HUES64 (cell line): ENCODE measurements around the gene IL21. TPM values are rescaled to one million over a fixed set of nuclear protein-coding genes. Genes with fewer than 3 reads are reported as not detected.

Source experiments
- H3K27ac ChIP-seq: 2 replicates; pipeline ENCODE4 v1.7.0; 2013; ENCODE audit warnings: low read depth, low read length, inconsistent platforms
- H3K27me3 ChIP-seq: 2 replicates; pipeline ENCODE4 v1.6.1; 2013; ENCODE audit warnings: mild to moderate bottlenecking, low read length; ENCODE audit not compliant: insufficient read depth
- H3K36me3 ChIP-seq: 2 replicates; pipeline ENCODE4 v1.6.1; 2013; ENCODE audit warnings: mild to moderate bottlenecking, low read length; ENCODE audit not compliant: insufficient read depth
- H3K4me1 ChIP-seq: 2 replicates; pipeline ENCODE4 v1.6.1; 2013; ENCODE audit warnings: mild to moderate bottlenecking, low read length, moderate library complexity; ENCODE audit not compliant: insufficient read depth
- H3K4me3 ChIP-seq: 2 replicates; pipeline ENCODE4 v1.5.1; 2013; ENCODE audit warnings: mild to moderate bottlenecking, low read length, moderate library complexity
- H3K9ac ChIP-seq: 2 replicates; pipeline ENCODE4 v1.6.1; 2013; ENCODE audit warnings: mild to moderate bottlenecking, low read depth, low read length
- H3K9me3 ChIP-seq: 2 replicates; pipeline ENCODE4 v1.6.1; 2013; ENCODE audit warnings: low read depth, low read length; ENCODE audit not compliant: insufficient read depth
- WGBS: fragments of 150-250, 120-280 bp; methylation state at CpG from one replicate; pipeline ENCODE4 v1.1.7; 2013; ENCODE audit warnings: missing lambda C conversion rate; 5-methylcytosine and 5-hydroxymethylcytosine counted together
- polyA plus RNA-seq, 2 experiments: library from polyadenylated mRNA; stranded (reverse); fragments of 50-300 nt; gene quantifications; one replicate each; pipeline ENCODE4 v1.2.3, GENCODE V29; 2013

The IL21 gene
- polyA plus RNA-seq (2013, experiment 1 of 2), result not detected
- polyA plus RNA-seq (2013, experiment 2 of 2), result not detected

DNA sequence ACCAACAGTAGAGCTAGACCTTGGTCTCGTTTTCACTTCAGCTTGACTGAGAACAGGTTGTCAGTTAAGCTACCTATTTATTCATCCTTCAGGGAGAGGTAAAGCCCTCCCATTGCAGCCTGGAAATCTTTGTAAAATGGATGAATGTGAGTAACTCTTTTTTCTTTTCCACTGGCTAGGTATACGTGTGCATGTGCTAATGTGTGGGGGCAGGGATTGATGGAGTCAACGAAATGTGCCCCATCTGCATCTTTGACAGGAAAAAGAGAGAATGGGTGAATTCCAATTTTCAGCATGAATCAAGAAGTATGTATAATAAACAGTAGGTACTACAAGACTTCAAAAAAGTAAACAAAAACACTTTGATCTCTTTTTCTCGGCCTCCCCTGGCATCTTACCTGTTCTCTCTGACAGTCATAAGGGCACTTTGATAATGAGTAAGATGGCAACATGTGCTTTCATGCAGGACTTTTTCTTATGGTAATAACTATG lies at the start of gene IL21:
Gene IL21 (minus strand): TSS at position 51 of the 492 bp plus-strand sequence. CDS start 55 bp downstream, outside the sequence.
- no peaks in the 10 kb centered on the region for H3K36me3 ChIP-seq
- H3K9me3 ChIP-seq, result no peaks in the 10 kb centered on the region
- no peaks in the 10 kb centered on the region for H3K27me3 ChIP-seq
- peaks cover 10% of the 10 kb centered on the region for H3K4me1 ChIP-seq
- WGBS, result 77% methylated on average over 3 of the region's 4 CpGs
- no peak within 1 kb of the TSS for H3K9ac ChIP-seq
- no peak within 1 kb of the TSS for H3K27ac ChIP-seq
- no peak within 1 kb of the TSS for H3K4me3 ChIP-seq

DNA sequence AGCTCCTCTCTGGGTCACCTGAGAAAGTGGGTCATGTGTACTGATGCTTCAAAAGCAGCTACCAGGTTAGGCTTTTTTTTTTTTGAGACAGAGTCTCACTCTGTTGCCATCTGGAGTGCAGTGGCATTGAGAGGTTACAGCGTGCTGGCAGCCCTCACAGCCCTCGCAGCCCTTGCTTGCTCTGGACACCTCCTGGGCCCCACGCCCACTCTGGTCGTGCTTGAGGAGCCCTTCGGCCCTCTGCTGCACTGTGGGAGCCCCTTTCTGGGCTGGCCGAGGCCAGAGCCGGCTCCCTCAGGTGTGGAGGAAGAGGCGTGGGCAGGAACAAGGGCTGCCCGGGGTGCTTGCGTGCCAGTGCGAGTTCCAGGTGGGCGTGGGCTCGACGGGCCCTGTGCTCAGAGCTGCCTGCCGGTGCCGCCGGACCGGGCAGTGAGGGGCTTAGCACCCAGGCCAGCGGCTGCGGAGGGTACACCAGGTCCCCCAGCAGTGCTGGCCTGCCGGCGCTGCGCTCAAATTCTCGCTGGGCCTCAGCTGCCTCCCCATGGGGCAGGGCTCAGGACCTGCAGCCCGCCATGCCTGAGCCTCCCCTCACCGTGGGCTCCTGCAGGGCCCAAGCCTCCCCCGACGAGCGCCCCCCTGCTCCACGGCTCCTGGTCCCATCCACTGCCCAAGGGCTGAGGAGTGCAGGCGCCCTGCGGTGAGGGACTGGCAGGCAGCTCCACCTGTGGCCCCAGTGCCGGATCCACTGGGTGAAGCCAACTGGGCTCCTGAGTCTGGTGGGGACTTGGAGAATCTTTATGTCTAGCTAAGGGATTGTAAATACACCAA lies 49.3 kb upstream of the IL21 start:
- Histone ChIP-seq H3K4me1 (peaks cover 15% of the 10 kb centered on the region; the same call in 1 of the 2 replicates), H3K27me3 (no peaks in the 10 kb centered on the region), H3K27ac (no peak overlapping the region), H3K9me3 (no peaks in the 10 kb centered on the region), H3K4me3 (no peak overlapping the region), H3K36me3 (no peaks in the 10 kb centered on the region), H3K9ac (no peak overlapping the region)
- 93% methylated on average over 33 of the region's 33 CpGs for WGBS

DNA sequence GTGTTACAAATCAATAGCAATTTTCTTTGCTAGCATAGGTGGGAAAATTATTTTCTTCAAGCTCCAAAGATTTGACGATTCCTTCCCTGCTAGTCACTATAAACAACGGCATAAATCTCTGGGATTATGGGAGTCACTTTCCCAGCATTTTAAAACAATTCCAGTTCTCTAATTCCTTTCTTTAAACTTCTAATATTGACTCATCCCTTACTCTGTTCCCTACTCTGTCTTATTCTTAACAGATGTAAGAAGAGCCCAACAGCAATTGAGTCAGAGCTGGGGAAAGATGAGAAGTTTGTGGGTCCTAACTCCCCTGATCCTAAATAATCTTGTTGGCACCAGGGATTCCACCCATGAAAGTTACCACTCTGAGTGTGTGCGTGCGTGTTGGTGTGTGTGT lies 47.4 kb upstream of the IL21 start:
- no peaks in the 10 kb centered on the region for H3K9me3 ChIP-seq
- peaks cover 6% of the 10 kb centered on the region; the same call in 1 of the 2 replicates for H3K4me1 ChIP-seq
- no peak overlapping the region for H3K9ac ChIP-seq
- no peak overlapping the region for H3K4me3 ChIP-seq
- WGBS, result 90% methylated on average over 4 of the region's 4 CpGs
- no peak overlapping the region for H3K27ac ChIP-seq
- no peaks in the 10 kb centered on the region for H3K36me3 ChIP-seq
- H3K27me3 ChIP-seq, result no peaks in the 10 kb centered on the region

DNA sequence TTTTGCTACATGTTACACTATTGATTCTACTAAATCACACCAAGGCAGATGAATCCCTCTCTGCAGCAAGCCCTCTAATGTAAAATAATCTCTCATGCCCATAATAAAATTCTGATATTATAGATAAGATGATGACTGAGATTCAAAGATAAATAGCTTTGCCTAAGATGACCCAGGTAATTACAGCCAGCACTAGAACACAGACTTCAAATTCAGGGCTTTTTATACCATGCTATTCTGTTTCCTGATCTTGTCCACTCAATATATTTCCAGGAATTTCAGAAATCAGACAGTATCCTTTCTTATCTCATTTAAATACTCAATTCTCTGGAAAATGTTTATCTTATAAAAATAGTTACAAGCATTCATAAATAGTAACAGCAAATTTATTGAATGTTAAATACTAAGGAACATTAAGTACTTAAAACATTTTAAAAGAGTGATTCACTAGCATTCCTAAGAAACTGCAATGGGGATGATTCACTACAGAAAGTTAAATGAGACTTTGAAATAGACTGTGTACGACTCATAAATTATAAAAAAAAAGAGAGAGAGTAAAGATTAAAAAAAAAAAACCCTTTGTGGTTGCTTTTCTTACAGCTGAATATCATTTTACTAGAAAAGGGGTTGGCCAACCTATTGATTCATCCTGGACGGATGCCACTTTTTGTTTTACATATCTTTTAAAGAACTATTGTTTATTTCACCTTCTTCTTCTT lies 45.8 kb upstream of the IL21 start:
- no peak overlapping the region for H3K9ac ChIP-seq
- no peaks in the 10 kb centered on the region for H3K27me3 ChIP-seq
- H3K36me3 ChIP-seq, result no peaks in the 10 kb centered on the region
- peaks cover 3% of the 10 kb centered on the region; the same call in 1 of the 2 replicates for H3K4me1 ChIP-seq
- no peak overlapping the region for H3K4me3 ChIP-seq
- WGBS, result 100% methylated on average over 1 of the region's 2 CpGs
- H3K27ac ChIP-seq, result no peak overlapping the region
- H3K9me3 ChIP-seq, result no peaks in the 10 kb centered on the region

DNA sequence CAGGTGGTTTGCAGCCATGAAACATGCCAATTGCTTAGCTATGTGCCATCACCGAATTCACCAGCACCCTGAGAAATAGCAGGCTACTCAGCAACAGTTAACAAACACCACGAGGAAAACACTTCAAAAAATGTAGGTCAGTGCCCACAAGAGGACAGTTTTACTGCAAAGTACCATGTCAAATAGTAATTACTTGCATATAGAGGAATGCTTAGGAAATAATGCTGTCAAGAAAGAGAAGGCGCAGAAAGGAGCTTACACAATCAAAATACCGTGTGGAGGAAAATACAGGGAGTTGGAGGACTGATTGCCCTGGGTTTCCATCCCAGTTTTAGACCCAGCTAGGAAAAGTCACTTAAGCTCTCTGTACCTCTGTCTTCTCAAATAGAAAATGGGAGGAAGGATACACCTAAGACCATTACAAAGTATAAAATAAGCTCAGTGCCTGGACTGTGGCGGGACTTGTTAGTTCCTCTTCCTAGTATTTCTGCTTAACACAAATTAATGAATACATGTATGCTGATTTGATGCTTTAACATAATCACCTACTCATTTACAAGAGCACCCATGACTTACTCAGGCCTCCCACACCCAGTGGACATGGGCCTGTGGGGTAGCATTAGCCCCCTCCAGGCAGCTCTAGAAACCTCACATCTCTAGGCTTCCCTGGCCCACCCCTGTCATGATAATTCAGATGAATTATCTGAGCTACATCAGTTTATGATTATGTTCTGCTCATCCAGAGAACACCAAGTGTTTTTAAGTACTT lies 44.5 kb upstream of the IL21 start:
- peaks cover 3% of the 10 kb centered on the region; the same call in 1 of the 2 replicates for H3K4me1 ChIP-seq
- H3K9ac ChIP-seq, result no peak overlapping the region
- WGBS, result 87% methylated on average over 4 of the region's 5 CpGs
- H3K9me3 ChIP-seq, result no peaks in the 10 kb centered on the region
- no peak overlapping the region for H3K4me3 ChIP-seq
- no peak overlapping the region for H3K27ac ChIP-seq
- H3K27me3 ChIP-seq, result no peaks in the 10 kb centered on the region
- H3K36me3 ChIP-seq, result no peaks in the 10 kb centered on the region

DNA sequence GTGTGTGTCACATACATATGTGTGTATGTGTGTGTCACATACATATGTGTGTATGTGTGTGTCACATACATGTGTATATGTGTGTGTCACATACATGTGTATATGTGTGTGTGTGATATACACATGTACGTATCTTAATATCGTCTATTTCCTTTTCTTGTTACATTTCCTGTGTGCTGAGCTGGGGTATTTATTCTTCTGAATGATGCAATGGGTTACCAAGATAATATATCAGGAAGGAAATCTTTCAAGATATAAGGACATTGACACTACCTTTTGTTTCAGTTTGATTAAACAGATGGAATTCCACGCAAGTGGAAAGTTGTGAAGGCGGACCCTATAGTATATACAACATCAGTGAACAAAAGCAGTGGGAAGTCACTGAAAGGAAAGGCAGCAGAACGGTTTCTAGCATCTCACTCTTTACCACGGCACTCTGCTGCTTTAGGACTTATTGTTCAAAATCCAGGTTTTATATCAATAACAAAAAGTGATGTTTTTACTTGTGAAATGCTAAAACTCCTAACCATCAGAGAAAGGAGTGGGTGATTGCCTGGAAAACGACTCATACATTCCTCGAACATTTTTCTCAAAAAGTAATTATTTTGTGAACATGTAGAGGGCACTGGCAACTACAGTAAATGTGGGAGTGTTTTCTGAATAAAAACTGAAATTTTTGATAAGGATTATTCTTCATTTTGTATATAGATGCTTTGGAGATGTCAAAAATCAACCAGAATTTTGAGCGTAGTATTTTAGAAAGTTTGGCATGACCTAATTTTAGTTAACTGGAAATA lies 43.1 kb upstream of the IL21 start:
- Histone ChIP-seq H3K27ac (no peak overlapping the region), H3K36me3 (no peaks in the 10 kb centered on the region), H3K9me3 (no peaks in the 10 kb centered on the region), H3K4me1 (peaks cover 3% of the 10 kb centered on the region; the same call in 1 of the 2 replicates), H3K4me3 (no peak overlapping the region), H3K27me3 (no peaks in the 10 kb centered on the region), H3K9ac (no peak overlapping the region)
- 90% methylated on average over 7 of the region's 9 CpGs for WGBS

DNA sequence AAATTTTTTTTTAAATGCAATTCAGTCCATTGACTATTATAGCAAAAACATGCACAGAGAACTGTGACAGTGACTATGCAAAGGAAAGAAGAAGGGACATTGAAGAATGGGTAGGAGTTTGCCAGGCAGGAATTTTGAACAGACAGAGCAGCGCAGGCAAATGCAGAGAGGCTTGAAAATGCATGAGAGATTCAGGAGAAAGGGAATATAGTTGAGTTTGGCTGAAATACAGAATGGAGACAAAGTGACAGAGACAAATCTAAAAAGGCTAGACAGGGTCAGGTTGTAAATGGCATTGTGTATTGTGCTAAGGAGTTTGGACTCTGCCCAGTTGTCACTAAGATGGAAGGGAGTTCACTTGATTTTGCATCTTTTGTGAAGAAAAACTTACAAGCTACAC lies 42.4 kb upstream of the IL21 start:
- Histone ChIP-seq H3K9ac (no peak overlapping the region), H3K36me3 (no peaks in the 10 kb centered on the region), H3K27ac (no peak overlapping the region), H3K27me3 (no peaks in the 10 kb centered on the region), H3K9me3 (no peaks in the 10 kb centered on the region), H3K4me3 (no peak overlapping the region), H3K4me1 (0 out of 2 replicates have a peak, but pooled peaks cover 3% of the 10 kb centered on the region)
- under 1% methylated on average over 1 of the region's 1 CpG for WGBS

DNA sequence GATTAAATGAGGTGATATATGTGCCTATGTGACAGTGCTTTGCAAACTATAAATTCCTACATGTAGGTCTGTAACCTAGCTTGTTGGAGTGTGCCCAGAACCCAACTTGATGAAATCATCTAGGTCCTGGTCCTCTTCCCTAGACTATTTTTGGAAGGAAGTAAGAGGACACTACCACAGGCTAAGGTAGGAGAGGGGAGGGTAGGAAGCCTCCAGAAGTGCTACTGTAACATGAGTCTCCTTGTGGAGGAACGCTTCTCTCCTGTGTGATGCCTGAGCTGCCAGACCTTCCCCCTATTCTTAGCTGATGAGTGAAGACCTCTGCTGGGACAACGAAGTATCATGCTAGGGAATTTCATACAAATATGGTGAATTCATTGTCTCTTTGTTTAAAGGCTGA lies 41.8 kb upstream of the IL21 start:
- H3K27ac ChIP-seq, result no peak overlapping the region
- no peak overlapping the region for H3K4me3 ChIP-seq
- H3K27me3 ChIP-seq, result no peaks in the 10 kb centered on the region
- 66% methylated on average over 2 of the region's 2 CpGs for WGBS
- H3K36me3 ChIP-seq, result no peaks in the 10 kb centered on the region
- no peak overlapping the region for H3K9ac ChIP-seq
- 0 out of 2 replicates have a peak, but pooled peaks cover 3% of the 10 kb centered on the region for H3K4me1 ChIP-seq
- H3K9me3 ChIP-seq, result no peaks in the 10 kb centered on the region

DNA sequence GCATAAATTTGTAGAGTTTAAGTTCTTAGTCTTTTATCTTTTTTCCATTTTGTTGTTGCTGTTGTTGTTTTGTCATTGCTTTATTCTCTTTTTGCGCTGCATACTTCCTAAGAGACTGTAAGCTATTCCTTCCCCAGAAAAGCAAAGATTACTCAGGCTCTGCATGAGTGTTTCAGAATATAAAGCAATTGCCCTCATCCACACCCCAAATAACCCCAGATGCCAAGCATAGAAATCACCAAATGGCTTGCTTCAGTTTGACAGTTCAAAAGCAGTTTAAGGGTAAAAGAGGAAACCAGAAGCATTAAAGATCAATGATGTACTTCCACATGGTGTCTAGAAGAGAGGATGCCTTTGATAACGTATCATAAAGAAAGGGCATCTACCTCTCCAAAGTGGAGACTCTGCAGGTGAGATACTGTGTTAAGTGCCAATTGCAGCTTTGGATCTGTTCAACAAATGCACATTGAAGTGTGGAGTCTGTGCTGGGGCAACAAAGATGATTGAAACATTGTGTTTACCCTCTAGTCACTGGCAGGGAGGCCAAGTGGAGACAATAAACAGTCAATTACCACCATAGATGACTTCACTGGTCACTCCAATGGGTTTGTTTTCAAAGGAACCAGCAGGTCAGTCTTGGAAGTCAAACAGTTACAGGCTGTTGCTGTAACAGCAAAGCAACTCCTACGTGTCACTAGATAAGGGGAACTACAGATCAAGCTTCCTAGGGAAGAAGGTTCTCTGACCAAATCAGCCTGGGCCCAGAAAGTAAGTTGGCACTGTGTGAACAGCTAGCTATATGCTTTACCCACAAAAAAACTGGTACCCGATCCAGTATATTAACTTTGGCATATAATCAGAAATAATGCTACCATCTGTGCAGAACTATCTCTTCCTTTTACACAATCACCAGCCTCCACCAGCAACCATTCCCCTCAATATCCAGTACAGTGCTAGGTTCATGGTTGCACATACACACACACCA lies 40.6 kb upstream of the IL21 start:
- Histone ChIP-seq H3K27me3 (no peaks in the 10 kb centered on the region), H3K9me3 (no peaks in the 10 kb centered on the region), H3K4me1 (0 out of 2 replicates have a peak, but pooled peaks cover 3% of the 10 kb centered on the region), H3K9ac (no peak overlapping the region), H3K36me3 (no peaks in the 10 kb centered on the region), H3K27ac (no peak overlapping the region), H3K4me3 (no peak overlapping the region)
- WGBS, result 88% methylated on average over 4 of the region's 4 CpGs
